ENCODE data around the gene NNT. TPM values are rescaled to one million over a fixed set of nuclear protein-coding genes. Genes with fewer than 3 reads are reported as not detected.

NNT gene
- total and polyA plus RNA-seq, 9 of the 15 experiments (the other 6 are each of a cell fraction or from before 2014, with no cell fraction given), result 21.9 to 68.6 (median 42.2) TPM

DNA sequence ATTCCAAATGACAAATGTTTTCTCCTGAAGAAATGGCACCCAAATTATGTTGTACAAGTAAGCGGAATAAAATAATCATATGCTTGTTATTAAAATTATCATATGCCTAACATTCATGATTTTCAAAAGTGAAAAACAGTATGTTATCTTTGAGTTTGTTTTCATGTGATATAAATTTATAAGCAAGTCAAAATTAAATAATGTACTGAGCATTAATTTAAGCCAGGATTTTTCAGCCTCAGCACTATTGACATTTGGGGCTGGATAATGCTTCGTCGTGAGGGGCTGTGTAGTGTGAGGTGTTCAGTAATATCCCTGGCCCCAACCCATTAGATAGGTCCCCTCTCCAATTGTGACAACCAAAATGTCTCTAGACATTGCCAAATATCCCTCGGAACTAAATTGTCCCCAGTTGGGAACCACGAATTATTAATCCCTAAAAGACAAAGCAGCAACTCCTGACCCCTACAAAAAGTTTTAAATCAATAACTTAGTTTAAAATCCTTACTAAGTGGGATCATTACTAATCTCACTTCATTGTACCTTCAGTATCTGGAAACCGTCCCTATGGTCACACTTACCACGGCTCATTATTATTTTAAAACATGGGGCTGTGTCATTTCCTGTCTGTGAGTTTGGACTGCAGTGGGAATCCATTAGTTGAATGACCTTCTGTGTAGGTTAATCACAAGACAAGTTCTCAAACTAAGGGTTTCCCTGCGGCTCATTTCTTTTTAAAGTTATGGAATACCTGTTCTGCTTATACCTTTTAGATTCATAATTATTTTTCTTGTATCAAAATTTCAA lies 1.3 kb upstream of the NNT start:
- peak overlapping the region; percentile 93 to 98 for H3K9ac ChIP-seq (ENCODE audit: insufficient read depth in 1 of 2, low read depth in 2 of 2, low read length in 2 of 2)
- peak overlapping the region; percentile 91 for H3K27ac ChIP-seq (ENCODE audit: extremely low read depth, low read depth, low read length)
- peak overlapping the region; percentile 91 for H2AFZ ChIP-seq (ENCODE audit: low read depth, low read length)
- peaks cover 10% of the 10 kb centered on the region; the same call in 2 of the 3 replicates for H3K36me3 ChIP-seq (ENCODE audit: control insufficient read depth, insufficient read depth, low read length)
- POLR2A ChIA-PET, result interaction anchor here (0.7 to 1.9 kb wide), 7 partner anchors 14 to 117 kb away, joined by 3 to 9 read pairs (median 5); partner anchors contain the start of gene TMEM267
- in situ Hi-C loops (cut with MboI), result no loop called here
- CTCF ChIA-PET (ENCODE audit: low intra/inter-chr PET ratio), result no interaction called here
- BruUV-seq (replicated peaks), result no TSS peak
- intact Hi-C loops (cut with micrococcal nuclease), result loop anchor here (1.0 to 10.0 kb wide), 6 partner anchors 15 to 527 kb away; partner anchors contain the start of genes C5orf34, PAIP1 and TMEM267
- no peaks in the 10 kb centered on the region for H3K9me1 ChIP-seq (ENCODE audit: control insufficient read depth, insufficient read depth, low read length)
- no peaks in the 10 kb centered on the region for H3K9me3 ChIP-seq (replicated peaks; ENCODE audit: control insufficient read depth, insufficient read depth, low read depth, low read length)
- H3K4me2 ChIP-seq (ENCODE audit: insufficient read depth, low read length), result peak overlapping the region; percentile 82
- H3K27me3 ChIP-seq (ENCODE audit: control insufficient read depth in 2 of 2, insufficient read depth in 2 of 2, low read length in 2 of 2), result no peaks in the 10 kb centered on the region
- peaks cover 18% of the 10 kb centered on the region in 2 experiments for H3K4me1 ChIP-seq (replicated peaks in 1 of 2; ENCODE audit: control insufficient read depth in 2 of 2, insufficient read depth in 2 of 2, low read length in 2 of 2)
- DNase-seq (ENCODE audit: extremely low read depth in 1 of 4, low spot score in 3 of 4) (peak in 2 of 4 experiments; percentile 63 to 71), FAIRE-seq (peak; percentile 71), ATAC-seq (peak; percentile 59)
- peak overlapping the region; percentile 60 for H3K4me3 ChIP-seq
- peaks cover 53% of the 10 kb centered on the region for H3K79me2 ChIP-seq (ENCODE audit: control insufficient read depth, insufficient read depth, low read length)
- WGBS (ENCODE audit: insufficient coverage, low coverage, missing lambda C conversion rate), result 1% methylated on average over 8 of the region's 8 CpGs
- no peaks in the 10 kb centered on the region for H4K20me1 ChIP-seq (replicated peaks; ENCODE audit: control insufficient read depth, insufficient read depth, low read length)
- peak; percentile 86 for TF ChIP-seq SMARCB1 (IDR thresholded peaks at IDR 0.05; ENCODE audit: insufficient read length, low read depth)
- TF ChIP-seq ZNF134 (CRISPR knock-in tag; conservative IDR thresholded peaks at IDR 0.05), result 0 out of 2 replicates have a peak, but pooled peaks have one; percentile 36
- peak; percentile 11; the same call in 1 of the 2 replicates for TF ChIP-seq SMARCA4 (IDR thresholded peaks at IDR 0.05)
- TF ChIP-seq SMAD3 (CRISPR knock-in tag; conservative IDR thresholded peaks at IDR 0.05), result 0 out of 2 replicates have a peak, but pooled peaks have one; percentile 17
- TF ChIP-seq SMAD4 (CRISPR knock-in tag; conservative IDR thresholded peaks at IDR 0.05), result peak; percentile 28
- peak; percentile 83 for TF ChIP-seq ETV1 (tag; conservative IDR thresholded peaks at IDR 0.05; ENCODE audit: low read depth)
- 0 out of 2 replicates have a peak, but pooled peaks have one; percentile 17 for TF ChIP-seq BCL6 (CRISPR knock-in tag; IDR thresholded peaks at IDR 0.05)
- peak; percentile 72 for TF ChIP-seq POLR2H (tag; IDR thresholded peaks at IDR 0.05; ENCODE audit: low read depth)
- TF ChIP-seq YY1 (IDR thresholded peaks at IDR 0.05; ENCODE audit: borderline replicate concordance in 1 of 3, control insufficient read depth in 1 of 3, extremely low read depth in 1 of 3, insufficient read depth in 3 of 3, insufficient read length in 1 of 3, insufficient replicate concordance in 2 of 3, low read depth in 1 of 3, low read length in 2 of 3), result peak in 2 of 3 experiments; percentile 35 to 83
- TF ChIP-seq RFX1 (IDR thresholded peaks at IDR 0.05), result no peak
- TF ChIP-seq, protein P1, sequence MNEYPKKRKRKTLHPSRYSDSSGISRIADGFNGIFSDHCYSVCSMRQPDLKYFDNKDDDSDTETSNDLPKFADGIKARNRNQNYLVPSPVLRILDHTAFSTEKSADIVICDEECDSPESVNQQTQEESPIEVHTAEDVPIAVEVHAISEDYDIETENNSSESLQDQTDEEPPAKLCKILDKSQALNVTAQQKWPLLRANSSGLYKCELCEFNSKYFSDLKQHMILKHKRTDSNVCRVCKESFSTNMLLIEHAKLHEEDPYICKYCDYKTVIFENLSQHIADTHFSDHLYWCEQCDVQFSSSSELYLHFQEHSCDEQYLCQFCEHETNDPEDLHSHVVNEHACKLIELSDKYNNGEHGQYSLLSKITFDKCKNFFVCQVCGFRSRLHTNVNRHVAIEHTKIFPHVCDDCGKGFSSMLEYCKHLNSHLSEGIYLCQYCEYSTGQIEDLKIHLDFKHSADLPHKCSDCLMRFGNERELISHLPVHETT (CRISPR knock-in tag; conservative IDR thresholded peaks at IDR 0.05 in 1 of 2, IDR thresholded peaks at IDR 0.05 in 1 of 2), result peak in 1 of 2 experiments; percentile 47; a peak in 1 of 4 replicates
- TF ChIP-seq, protein P2, sequence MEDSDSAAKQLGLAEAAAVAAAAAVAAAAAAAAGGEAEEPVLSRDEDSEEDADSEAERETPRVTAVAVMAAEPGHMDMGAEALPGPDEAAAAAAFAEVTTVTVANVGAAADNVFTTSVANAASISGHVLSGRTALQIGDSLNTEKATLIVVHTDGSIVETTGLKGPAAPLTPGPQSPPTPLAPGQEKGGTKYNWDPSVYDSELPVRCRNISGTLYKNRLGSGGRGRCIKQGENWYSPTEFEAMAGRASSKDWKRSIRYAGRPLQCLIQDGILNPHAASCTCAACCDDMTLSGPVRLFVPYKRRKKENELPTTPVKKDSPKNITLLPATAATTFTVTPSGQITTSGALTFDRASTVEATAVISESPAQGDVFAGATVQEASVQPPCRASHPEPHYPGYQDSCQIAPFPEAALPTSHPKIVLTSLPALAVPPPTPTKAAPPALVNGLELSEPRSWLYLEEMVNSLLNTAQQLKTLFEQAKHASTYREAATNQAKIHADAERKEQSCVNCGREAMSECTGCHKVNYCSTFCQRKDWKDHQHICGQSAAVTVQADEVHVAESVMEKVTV (CRISPR knock-in tag; IDR thresholded peaks at IDR 0.05), result no peak
- TF ChIP-seq, protein P3, sequence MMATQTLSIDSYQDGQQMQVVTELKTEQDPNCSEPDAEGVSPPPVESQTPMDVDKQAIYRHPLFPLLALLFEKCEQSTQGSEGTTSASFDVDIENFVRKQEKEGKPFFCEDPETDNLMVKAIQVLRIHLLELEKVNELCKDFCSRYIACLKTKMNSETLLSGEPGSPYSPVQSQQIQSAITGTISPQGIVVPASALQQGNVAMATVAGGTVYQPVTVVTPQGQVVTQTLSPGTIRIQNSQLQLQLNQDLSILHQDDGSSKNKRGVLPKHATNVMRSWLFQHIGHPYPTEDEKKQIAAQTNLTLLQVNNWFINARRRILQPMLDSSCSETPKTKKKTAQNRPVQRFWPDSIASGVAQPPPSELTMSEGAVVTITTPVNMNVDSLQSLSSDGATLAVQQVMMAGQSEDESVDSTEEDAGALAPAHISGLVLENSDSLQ (IDR thresholded peaks at IDR 0.05), result 0 out of 2 replicates have a peak, but pooled peaks have one; percentile 16
- no peak for TF ChIP-seq KLF1 (tag; IDR thresholded peaks at IDR 0.05)
- peak; percentile 39; the same call in 1 of the 2 replicates for TF ChIP-seq C11orf30 (IDR thresholded peaks at IDR 0.05; ENCODE audit: low read depth)

Measured in K562 (cell line).